GM12873 (cell line): ENCODE results near the gene GART.
A peak's percentile ranks its signal among the peaks of the same experiment; 100 is the strongest.

Experiments used
- TF ChIP-seq, protein P1 (sequence below): IDR thresholded peaks from 2 replicates; pipeline ENCODE4 v1.5.1; 2012; ENCODE audit warnings: low read depth, mild to moderate bottlenecking, moderate library complexity, low read length, control low read depth; ENCODE audit not compliant: insufficient read depth; ENCODE audit errors: missing control alignments

Gene GART

DNA sequence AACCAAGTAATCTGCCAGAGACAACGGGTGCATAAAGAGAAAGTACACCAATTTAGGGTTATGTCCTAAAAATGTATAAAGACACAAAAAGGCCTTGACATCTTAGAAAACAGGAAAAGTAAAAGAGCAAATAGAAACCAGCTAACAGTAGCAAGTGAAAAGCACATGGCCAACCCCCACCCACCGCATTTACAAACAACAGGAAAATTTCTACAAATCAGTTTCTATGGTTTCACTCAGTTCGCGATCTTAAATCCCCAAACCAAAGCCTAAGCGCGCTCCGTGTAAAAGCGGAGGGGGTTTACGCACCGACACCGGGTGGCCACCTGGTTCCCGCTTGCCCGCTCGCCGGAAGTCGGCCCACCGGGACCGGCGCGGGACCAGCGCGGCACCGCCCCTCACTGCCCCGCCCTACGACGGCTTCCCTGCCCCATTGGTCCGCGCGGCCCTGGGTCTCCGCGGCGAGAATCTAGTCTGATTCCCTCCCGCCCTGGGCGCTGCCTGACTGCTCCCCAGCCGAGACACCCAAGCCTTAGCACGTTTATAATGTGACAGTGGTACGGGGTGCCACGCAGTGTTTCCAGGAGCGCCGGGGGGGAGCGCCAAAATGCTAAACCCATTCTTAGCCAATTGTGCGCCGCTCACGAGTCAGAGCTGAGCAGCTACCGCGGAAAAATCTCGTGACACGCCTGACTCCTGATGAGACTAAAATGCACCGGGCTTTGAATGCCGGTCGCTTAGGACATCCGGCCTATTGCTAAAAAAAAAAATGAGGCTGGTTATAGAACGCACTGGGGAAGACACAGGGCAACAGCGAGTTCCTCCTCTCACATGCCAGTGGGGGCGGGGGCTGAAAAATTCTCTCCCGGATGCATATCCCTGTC, at the start of gene GART:
Gene GART (minus strand): TSS at position 362 of the 884 bp plus-strand sequence. CDS start 2,802 bp downstream, outside the sequence.
- TF ChIP-seq, protein P1, sequence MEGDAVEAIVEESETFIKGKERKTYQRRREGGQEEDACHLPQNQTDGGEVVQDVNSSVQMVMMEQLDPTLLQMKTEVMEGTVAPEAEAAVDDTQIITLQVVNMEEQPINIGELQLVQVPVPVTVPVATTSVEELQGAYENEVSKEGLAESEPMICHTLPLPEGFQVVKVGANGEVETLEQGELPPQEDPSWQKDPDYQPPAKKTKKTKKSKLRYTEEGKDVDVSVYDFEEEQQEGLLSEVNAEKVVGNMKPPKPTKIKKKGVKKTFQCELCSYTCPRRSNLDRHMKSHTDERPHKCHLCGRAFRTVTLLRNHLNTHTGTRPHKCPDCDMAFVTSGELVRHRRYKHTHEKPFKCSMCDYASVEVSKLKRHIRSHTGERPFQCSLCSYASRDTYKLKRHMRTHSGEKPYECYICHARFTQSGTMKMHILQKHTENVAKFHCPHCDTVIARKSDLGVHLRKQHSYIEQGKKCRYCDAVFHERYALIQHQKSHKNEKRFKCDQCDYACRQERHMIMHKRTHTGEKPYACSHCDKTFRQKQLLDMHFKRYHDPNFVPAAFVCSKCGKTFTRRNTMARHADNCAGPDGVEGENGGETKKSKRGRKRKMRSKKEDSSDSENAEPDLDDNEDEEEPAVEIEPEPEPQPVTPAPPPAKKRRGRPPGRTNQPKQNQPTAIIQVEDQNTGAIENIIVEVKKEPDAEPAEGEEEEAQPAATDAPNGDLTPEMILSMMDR, result no peak

DNA sequence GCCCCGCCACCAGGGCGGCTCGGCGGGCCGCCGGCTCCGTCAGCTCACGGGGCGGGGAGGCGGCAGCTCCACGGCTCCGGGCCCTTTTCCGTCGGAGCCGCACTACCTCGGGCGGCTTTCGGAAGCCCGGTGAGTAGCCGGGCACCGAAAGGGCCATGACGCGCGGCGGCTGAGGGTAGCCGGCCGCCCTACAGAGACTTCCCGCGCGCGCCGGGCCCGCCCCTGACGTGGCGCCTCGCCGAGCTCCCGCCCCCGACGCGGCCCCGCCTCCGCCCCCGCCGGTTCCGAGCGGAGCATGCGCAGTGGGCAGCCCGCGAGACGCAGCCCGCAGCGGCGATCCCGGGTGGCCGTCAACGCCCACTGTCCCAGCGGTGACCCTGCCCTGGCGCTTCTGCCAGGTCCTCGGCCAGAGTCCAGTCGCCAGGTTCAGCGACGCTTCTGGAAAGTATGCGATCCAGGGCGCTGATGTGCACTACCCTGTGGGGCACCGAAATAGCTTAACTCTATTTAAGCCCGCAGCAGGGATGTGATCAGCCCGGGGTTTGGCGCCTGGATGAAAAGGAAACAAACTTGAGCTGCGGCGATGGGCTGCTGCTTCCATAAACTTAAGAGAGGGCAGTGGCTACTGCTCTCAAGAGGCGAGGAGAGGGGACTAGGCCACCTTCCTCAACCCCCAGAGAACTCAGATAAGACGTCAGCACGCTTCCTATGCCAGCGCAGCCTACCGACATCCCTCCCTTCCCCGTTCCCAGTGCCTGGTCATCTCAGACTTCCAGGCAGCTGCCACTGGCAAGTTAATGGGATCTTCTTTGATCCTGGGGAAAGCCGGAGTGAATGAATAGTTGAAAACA, 46.8 kb upstream of the GART start, which contains the start of gene DONSON:
Gene DONSON (minus strand): TSS at position 200 of the 851 bp plus-strand sequence. CDS start 43 bp downstream, at position 157.
- TF ChIP-seq, protein P1, result peak; percentile 24

DNA sequence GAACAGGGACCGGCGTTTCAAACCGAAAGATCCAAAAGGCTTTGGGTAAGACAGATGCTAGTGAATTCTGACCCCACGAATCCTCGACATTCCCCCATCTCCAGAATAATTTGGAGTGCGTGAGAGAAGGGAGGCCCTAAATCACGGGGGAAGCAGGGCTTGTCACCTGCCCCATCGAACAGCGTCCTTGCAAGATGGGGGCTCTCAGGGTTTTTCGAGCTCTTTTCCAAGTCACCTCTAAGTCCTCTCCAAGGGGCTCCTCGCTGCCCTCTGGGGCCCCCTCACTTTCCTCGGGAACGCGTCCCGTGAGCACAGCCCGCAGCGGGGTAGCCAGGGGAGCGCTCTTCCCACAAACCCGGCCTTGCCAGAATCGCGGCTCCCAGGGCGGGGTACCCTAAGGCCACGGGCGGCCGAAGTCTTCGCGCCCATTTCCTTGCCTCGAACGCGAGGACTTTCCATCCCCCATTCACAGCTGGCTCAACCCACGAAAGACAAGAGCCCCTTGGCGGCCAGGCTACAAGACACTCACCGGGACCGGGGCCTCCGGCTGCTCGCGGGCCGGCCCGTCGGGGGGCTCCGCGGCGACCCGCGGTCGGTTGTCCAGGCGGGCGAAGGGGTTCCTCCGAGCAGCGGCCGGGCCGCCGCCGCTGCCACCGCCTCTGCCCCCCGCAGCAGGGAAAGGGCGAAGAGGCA, 46.0 kb upstream of the GART start:
- TF ChIP-seq, protein P1, result no peak

GRCh38 chr21:33586927-33587326, 45.0 kb upstream of the GART start:
- TF ChIP-seq, protein P1, result no peak

DNA sequence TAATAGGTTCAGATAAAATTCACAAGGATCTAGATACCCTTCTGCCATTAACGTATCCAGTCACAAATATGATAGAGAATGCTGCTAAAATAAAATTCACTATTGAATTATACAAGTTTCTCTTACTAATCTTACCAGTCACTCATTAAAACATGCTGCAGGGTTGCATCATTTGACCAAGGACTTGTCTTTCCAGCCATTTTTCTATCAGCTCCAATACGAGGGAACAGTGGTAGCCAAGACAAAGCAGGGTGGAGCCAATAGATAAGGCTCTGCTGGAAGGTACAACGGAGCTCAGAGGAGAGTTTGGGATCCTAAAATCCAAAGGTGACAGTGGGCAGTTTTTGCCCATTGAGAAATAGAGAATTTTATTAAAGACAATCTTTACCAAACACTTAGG, 42.5 kb upstream of the GART start:
- TF ChIP-seq, protein P1, result no peak

- TF ChIP-seq, protein P1, result no peak
Observed at GRCh38 chr21:33578959-33579542, 37.1 kb upstream of the GART start.
